HG03108 (cell line): ENCODE results near the gene TMEM80.
"Not testable (repeated sequence)": the region's sequence is repeated elsewhere in the genome, so short reads cannot be mapped to it uniquely, and the experiment has no call there.

Experiments used
- ATAC-seq: cut with Tn5 transposase; IDR thresholded peaks from one replicate; pipeline ENCODE4 v1.9.1; 2021; ENCODE audit warnings: moderate library complexity; ENCODE audit not compliant: unreplicated experiment

Gene TMEM80

GRCh38 chr11:679271-680207, 16.1 kb upstream of the TMEM80 start:
- no peak for ATAC-seq

GRCh38 chr11:680476-680875, 15.1 kb upstream of the TMEM80 start:
- ATAC-seq: no peak

GRCh38 chr11:680970-681369, 14.6 kb upstream of the TMEM80 start:
- no peak for ATAC-seq

- no peak for ATAC-seq
Measured at GRCh38 chr11:686451-687243, 9.0 kb upstream of the TMEM80 start.

GRCh38 chr11:687751-688150, 7.9 kb upstream of the TMEM80 start:
- no peak for ATAC-seq

- ATAC-seq: no peak
Measured at GRCh38 chr11:688681-689080, 6.9 kb upstream of the TMEM80 start.

GRCh38 chr11:689625-690024, 6.0 kb upstream of the TMEM80 start:
- no peak for ATAC-seq

GRCh38 chr11:690244-690643, 5.4 kb upstream of the TMEM80 start:
- not testable (repeated sequence) for ATAC-seq

- no peak for ATAC-seq
Measured at GRCh38 chr11:690738-691633, 4.6 kb upstream of the TMEM80 start.

GRCh38 chr11:691710-692590, 3.7 kb upstream of the TMEM80 start:
- ATAC-seq: no peak

- ATAC-seq: no peak
Measured at GRCh38 chr11:692824-693414, 2.7 kb upstream of the TMEM80 start.

GRCh38 chr11:693415-693831, 2.2 kb upstream of the TMEM80 start:
- ATAC-seq: no peak

GRCh38 chr11:693887-694562, 1.6 kb upstream of the TMEM80 start:
- no peak for ATAC-seq

GRCh38 chr11:694563-695287, 891 bp upstream of the TMEM80 start, which contains the start of gene DEAF1:
Gene DEAF1 (minus strand): TSS chr11:695222. CDS start chr11:695047, 175 bp downstream.
- peak; percentile 65 for ATAC-seq

- no peak for ATAC-seq
Measured at GRCh38 chr11:695288-695537, 403 bp upstream of the TMEM80 start.

GRCh38 chr11:696955-697491, 1.4 kb downstream of the TMEM80 start:
- no peak for ATAC-seq

- ATAC-seq: no peak
Measured at GRCh38 chr11:697811-698311, 2.2 kb downstream of the TMEM80 start.

GRCh38 chr11:698493-699115, 3.0 kb downstream of the TMEM80 start:
- no peak for ATAC-seq
